Neural progenitor cell (in vitro differentiated cells): ENCODE results near the gene PGAP1. TPM values are rescaled to one million over a fixed set of nuclear protein-coding genes. Genes with fewer than 3 reads are reported as not detected.
"Not testable (repeated sequence)": the region's sequence is repeated elsewhere in the genome, so short reads cannot be mapped to it uniquely, and the experiment has no call there.

Experiments
- DNase-seq: peaks from one replicate; pipeline ENCODE4 v3.0.0-alpha.2; 2016; ENCODE audit warnings: low spot score
- H2AFZ ChIP-seq: fragments of 200-600 bp; sonication (generic); replicated peaks from 2 replicates; pipeline ENCODE4 v1.6.1; 2016; ENCODE audit warnings: antibody characterized with exemption
- H3F3A ChIP-seq: fragments of 200-600 bp; sonication (generic); 2 replicates; pipeline ENCODE4 v1.6.1; 2016; ENCODE audit warnings: antibody characterized with exemption, low read depth
- H3K27ac ChIP-seq: fragments of 200-600 bp; sonication (generic); 2 replicates; pipeline ENCODE4 v1.5.1; 2016; ENCODE audit warnings: mild to moderate bottlenecking
- H3K27me3 ChIP-seq: fragments of 200-600 bp; sonication (generic); 2 replicates; pipeline ENCODE4 v1.6.1; 2016; ENCODE audit warnings: mild to moderate bottlenecking, moderate library complexity
- H3K36me3 ChIP-seq: fragments of 200-600 bp; sonication (generic); 2 replicates; pipeline ENCODE4 v1.5.1; 2016
- H3K4me1 ChIP-seq: fragments of 200-600 bp; sonication (generic); 2 replicates; pipeline ENCODE4 v1.6.1; 2016; ENCODE audit warnings: mixed run types
- H3K4me2 ChIP-seq: fragments of 200-600 bp; sonication (generic); 2 replicates; pipeline ENCODE4 v1.6.1; 2016
- H3K4me3 ChIP-seq: fragments of 200-600 bp; sonication (generic); 2 replicates; pipeline ENCODE4 v1.5.1; 2016
- H3K79me2 ChIP-seq: fragments of 200-600 bp; sonication (generic); 2 replicates; pipeline ENCODE4 v1.6.1; 2016; ENCODE audit warnings: low read depth
- H3K9ac ChIP-seq: fragments of 200-600 bp; sonication (generic); 2 replicates; pipeline ENCODE4 v1.6.1; 2016
- H3K9me3 ChIP-seq: fragments of 200-600 bp; sonication (generic); 2 replicates; pipeline ENCODE4 v1.5.1; 2016; ENCODE audit warnings: low read depth
- H4K20me1 ChIP-seq: fragments of 200-600 bp; sonication (generic); 2 replicates; pipeline ENCODE4 v1.6.1; 2016; ENCODE audit warnings: low read depth
- H3K27ac Mint-ChIP-seq: 3 replicates; pipeline ENCODE4 v1.8.0; 2021; ENCODE audit warnings: mixed read lengths
- H3K27me3 Mint-ChIP-seq: 2 replicates; pipeline ENCODE4 v1.8.0; 2022; ENCODE audit warnings: low read depth, mild to moderate bottlenecking, inconsistent platforms, moderate library complexity, mixed read lengths; ENCODE audit not compliant: insufficient read depth
- H3K36me3 Mint-ChIP-seq: 3 replicates; pipeline ENCODE4 v1.8.0; 2021; ENCODE audit warnings: mixed read lengths
- H3K4me1 Mint-ChIP-seq: 3 replicates; pipeline ENCODE4 v1.8.0; 2021; ENCODE audit warnings: mixed read lengths
- H3K4me3 Mint-ChIP-seq: 3 replicates; pipeline ENCODE4 v1.8.0; 2021; ENCODE audit warnings: mild to moderate bottlenecking, moderate library complexity, mixed read lengths
- H3K9me3 Mint-ChIP-seq: 3 replicates; pipeline ENCODE4 v1.8.0; 2020; ENCODE audit warnings: mixed read lengths
- EZH2 ChIP-seq: fragments of 200-600 bp; sonication (generic); IDR thresholded peaks from 2 replicates; pipeline ENCODE4 v1.6.1; 2017; ENCODE audit warnings: antibody characterized with exemption, mild to moderate bottlenecking, moderate library complexity
- EZH2phosphoT487 ChIP-seq: fragments of 200-600 bp; sonication (generic); IDR thresholded peaks from 2 replicates; pipeline ENCODE4 v1.6.1; 2017; ENCODE audit warnings: antibody characterized with exemption
- total RNA-seq: library from RNA; depleted of rRNA; stranded (reverse); fragments of >200 nt; gene quantifications from 2 replicates; pipeline ENCODE4 v1.2.3, GENCODE V29; 2015; ENCODE audit warnings: low replicate concordance
- TF ChIP-seq, protein P1 (sequence below): fragments of 200-600 bp; sonication (generic); IDR thresholded peaks from 2 replicates; pipeline ENCODE4 v1.5.1; 2017; ENCODE audit warnings: antibody characterized with exemption, mild to moderate bottlenecking

The PGAP1 gene
- total RNA-seq, 1 donor from 2014 or later: 107 TPM

DNA sequence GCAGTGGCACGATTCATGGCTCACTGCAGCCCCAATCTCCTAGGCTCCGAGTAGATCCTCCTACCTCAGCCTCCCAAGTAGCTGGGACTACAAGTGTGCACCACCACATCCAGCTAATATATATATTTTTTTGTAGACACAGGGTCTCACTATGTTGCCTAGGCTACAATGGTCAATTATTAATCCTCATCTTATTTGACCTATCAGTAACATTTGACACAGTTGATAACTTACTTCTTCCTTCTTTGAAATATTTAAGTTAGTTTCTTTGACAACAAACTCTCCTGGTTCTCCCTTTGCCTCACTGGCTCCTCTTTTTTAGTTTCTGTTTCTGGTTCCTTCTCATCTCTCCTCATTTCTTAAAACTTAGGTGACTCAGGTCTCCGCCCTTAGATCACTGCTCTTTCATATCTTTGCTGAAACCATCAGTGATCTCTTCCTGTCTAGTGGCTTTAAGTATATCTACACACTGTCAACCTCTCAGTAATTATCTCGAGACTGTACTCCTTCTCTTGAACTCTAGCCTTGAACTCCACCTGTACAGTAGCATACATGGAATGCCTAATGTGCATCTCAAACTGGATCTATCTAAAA, 11.5 kb downstream of the PGAP1 start:
- H3K4me1 Mint-ChIP-seq: no peaks in the 10 kb centered on the region
- H3K9me3 Mint-ChIP-seq: peaks cover 16% of the 10 kb centered on the region
- H3K27ac Mint-ChIP-seq: no peak overlapping the region
- TF ChIP-seq, protein P1, sequence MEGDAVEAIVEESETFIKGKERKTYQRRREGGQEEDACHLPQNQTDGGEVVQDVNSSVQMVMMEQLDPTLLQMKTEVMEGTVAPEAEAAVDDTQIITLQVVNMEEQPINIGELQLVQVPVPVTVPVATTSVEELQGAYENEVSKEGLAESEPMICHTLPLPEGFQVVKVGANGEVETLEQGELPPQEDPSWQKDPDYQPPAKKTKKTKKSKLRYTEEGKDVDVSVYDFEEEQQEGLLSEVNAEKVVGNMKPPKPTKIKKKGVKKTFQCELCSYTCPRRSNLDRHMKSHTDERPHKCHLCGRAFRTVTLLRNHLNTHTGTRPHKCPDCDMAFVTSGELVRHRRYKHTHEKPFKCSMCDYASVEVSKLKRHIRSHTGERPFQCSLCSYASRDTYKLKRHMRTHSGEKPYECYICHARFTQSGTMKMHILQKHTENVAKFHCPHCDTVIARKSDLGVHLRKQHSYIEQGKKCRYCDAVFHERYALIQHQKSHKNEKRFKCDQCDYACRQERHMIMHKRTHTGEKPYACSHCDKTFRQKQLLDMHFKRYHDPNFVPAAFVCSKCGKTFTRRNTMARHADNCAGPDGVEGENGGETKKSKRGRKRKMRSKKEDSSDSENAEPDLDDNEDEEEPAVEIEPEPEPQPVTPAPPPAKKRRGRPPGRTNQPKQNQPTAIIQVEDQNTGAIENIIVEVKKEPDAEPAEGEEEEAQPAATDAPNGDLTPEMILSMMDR: no peak
- TF ChIP-seq EZH2 (no peak), EZH2phosphoT487 (no peak)
- peaks cover 23% of the 10 kb centered on the region for H4K20me1 ChIP-seq
- no peak for DNase-seq
- H3K36me3 ChIP-seq: peaks cover 75% of the 10 kb centered on the region
- no peaks in the 10 kb centered on the region for H3K4me1 ChIP-seq
- no peaks in the 10 kb centered on the region for H3K27me3 Mint-ChIP-seq
- H2AFZ ChIP-seq: no peak overlapping the region
- H3K9ac ChIP-seq: no peak overlapping the region
- H3K27me3 ChIP-seq: no peaks in the 10 kb centered on the region
- no peak overlapping the region for H3K4me2 ChIP-seq
- H3F3A ChIP-seq: no peaks in the 10 kb centered on the region
- H3K4me3 Mint-ChIP-seq: no peak overlapping the region
- H3K9me3 ChIP-seq: no peaks in the 10 kb centered on the region
- H3K4me3 ChIP-seq: no peak overlapping the region
- H3K79me2 ChIP-seq: peaks cover 83% of the 10 kb centered on the region
- H3K27ac ChIP-seq: no peak overlapping the region
- peaks cover 61% of the 10 kb centered on the region for H3K36me3 Mint-ChIP-seq

GRCh38 chr2:196913691-196914090, 12.8 kb downstream of the PGAP1 start:
- H3F3A ChIP-seq: no peaks in the 10 kb centered on the region
- peaks cover 70% of the 10 kb centered on the region for H3K79me2 ChIP-seq
- TF ChIP-seq EZH2phosphoT487: no peak
- TF ChIP-seq, protein P1: no peak
- TF ChIP-seq EZH2: no peak
- no peaks in the 10 kb centered on the region for H3K27me3 Mint-ChIP-seq
- H3K4me3 ChIP-seq: no peak overlapping the region
- no peak overlapping the region for H3K4me3 Mint-ChIP-seq
- H3K9me3 ChIP-seq: no peaks in the 10 kb centered on the region
- no peak overlapping the region for H2AFZ ChIP-seq
- no peak overlapping the region for H3K4me2 ChIP-seq
- H3K27ac ChIP-seq: no peak overlapping the region
- H3K36me3 Mint-ChIP-seq: peaks cover 49% of the 10 kb centered on the region
- peaks cover 64% of the 10 kb centered on the region for H3K36me3 ChIP-seq
- H3K4me1 Mint-ChIP-seq: no peaks in the 10 kb centered on the region
- H3K9me3 Mint-ChIP-seq: peaks cover 9% of the 10 kb centered on the region
- no peak overlapping the region for H3K9ac ChIP-seq
- H3K27ac Mint-ChIP-seq: no peak overlapping the region
- H3K4me1 ChIP-seq: no peaks in the 10 kb centered on the region
- no peak for DNase-seq
- no peaks in the 10 kb centered on the region for H3K27me3 ChIP-seq
- peaks cover 10% of the 10 kb centered on the region for H4K20me1 ChIP-seq

DNA sequence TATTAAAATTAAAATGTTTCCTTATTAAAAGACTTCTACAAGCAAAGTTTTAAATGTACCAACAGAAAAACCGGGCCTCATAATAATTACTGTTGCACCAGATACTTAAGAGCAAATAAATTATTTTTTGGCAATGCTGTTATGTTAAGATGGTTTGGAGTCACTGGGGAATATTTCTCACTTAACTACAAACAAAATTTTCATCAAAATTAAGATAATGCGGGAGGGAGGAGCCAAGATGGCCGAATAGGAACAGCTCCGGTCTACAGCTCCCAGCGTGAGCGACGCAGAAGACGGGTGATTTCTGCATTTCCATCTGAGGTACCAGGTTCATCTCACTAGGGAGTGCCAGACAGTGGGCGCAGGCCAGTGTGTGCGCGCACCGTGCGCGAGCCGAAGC, 21.1 kb downstream of the PGAP1 start:
- not testable (repeated sequence) for H3F3A ChIP-seq, H3K9me3 Mint-ChIP-seq, H3K9me3 ChIP-seq, H4K20me1 ChIP-seq, DNase-seq, H3K27me3 Mint-ChIP-seq, H3K27ac Mint-ChIP-seq, H2AFZ ChIP-seq, H3K4me1 Mint-ChIP-seq, H3K27me3 ChIP-seq, H3K9ac ChIP-seq, H3K27ac ChIP-seq, H3K4me1 ChIP-seq
- H3K4me3 ChIP-seq: peak overlapping the region; percentile 26
- H3K4me2 ChIP-seq: peak overlapping the region; percentile 73
- H3K79me2 ChIP-seq: peaks cover 38% of the 10 kb centered on the region
- Mint-ChIP-seq H3K4me3 (peak overlapping the region; percentile 71), H3K36me3 (peaks cover 12% of the 10 kb centered on the region)
- H3K36me3 ChIP-seq: peaks cover 25% of the 10 kb centered on the region

- H3K36me3 Mint-ChIP-seq: peaks cover 22% of the 10 kb centered on the region
- peaks cover 50% of the 10 kb centered on the region for H3K79me2 ChIP-seq
- DNase-seq: no peak
- peaks cover 41% of the 10 kb centered on the region for H3K36me3 ChIP-seq
- TF ChIP-seq EZH2phosphoT487 (no peak), EZH2 (no peak)
- TF ChIP-seq, protein P1: no peak
- H4K20me1 ChIP-seq: no peaks in the 10 kb centered on the region
- no peak overlapping the region for H3K4me2 ChIP-seq
- peaks cover 3% of the 10 kb centered on the region for H3K4me1 Mint-ChIP-seq
- no peaks in the 10 kb centered on the region for H3K27me3 Mint-ChIP-seq
- H3F3A ChIP-seq: no peaks in the 10 kb centered on the region
- H3K9me3 ChIP-seq: no peaks in the 10 kb centered on the region
- no peak overlapping the region for H3K27ac ChIP-seq
- no peaks in the 10 kb centered on the region for H3K9me3 Mint-ChIP-seq
- H2AFZ ChIP-seq: no peak overlapping the region
- no peak overlapping the region for H3K4me3 Mint-ChIP-seq
- H3K27me3 ChIP-seq: no peaks in the 10 kb centered on the region
- H3K4me3 ChIP-seq: no peak overlapping the region
- no peak overlapping the region for H3K27ac Mint-ChIP-seq
- no peak overlapping the region for H3K9ac ChIP-seq
- H3K4me1 ChIP-seq: peaks cover 3% of the 10 kb centered on the region
Measured at GRCh38 chr2:196902828-196903227, 23.7 kb downstream of the PGAP1 start.
